ENCODE results near the gene ARPP21.

- TF ChIP-seq CTCF (IDR thresholded peaks at IDR 0.05) (no peak), EP300 (IDR thresholded peaks at IDR 0.05) (no peak)
These were observed 94.5 kb downstream of the ARPP21 start for GRCh38 chr3:35733864-35734263.
